Psoas muscle (tissue), 8 donors: Measurements from ENCODE around the gene IL17RC. TPM values are rescaled to one million over a fixed set of nuclear protein-coding genes. Genes with fewer than 3 reads are reported as not detected.

Source experiments
- ATAC-seq, 4 donors: fragments of 200-7000 bp; cut with Tn5 transposase; one replicate each; pipeline ENCODE4 v1.9.1; 2020; ENCODE audit warnings: moderate library complexity in 3 of 4, mild to moderate bottlenecking in 2 of 4
- DNase-seq, 2 donors: peaks; one replicate each; pipeline ENCODE4 v3.0.0-alpha.2; 2020
- H3K27ac ChIP-seq: fragments of 200-600 bp; one replicate; pipeline ENCODE4 v1.8.0; 2022
- H3K27me3 ChIP-seq, 3 donors: fragments of 200-600 bp in 1 of 3; one replicate each; pipeline versions ENCODE4 v1.6.1 to v1.8.0; 2013 to 2022; ENCODE audit warnings: low read length in 2 of 3, mild to moderate bottlenecking in 2 of 3, moderate library complexity in 1 of 3; ENCODE audit not compliant: insufficient read depth in 3 of 3
- H3K36me3 ChIP-seq, 2 donors: fragments of 200-600 bp in 1 of 2; one replicate each; pipeline versions ENCODE4 v1.6.1 to v1.8.0; 2013 to 2022; ENCODE audit warnings: low read depth in 1 of 2, mild to moderate bottlenecking in 1 of 2, moderate library complexity in 1 of 2; ENCODE audit not compliant: insufficient read depth in 1 of 2
- H3K4me1 ChIP-seq: fragments of 200-600 bp; one replicate; pipeline ENCODE4 v1.8.0; 2022
- H3K4me3 ChIP-seq: fragments of 200-600 bp; one replicate; pipeline ENCODE4 v1.8.0; 2022; ENCODE audit warnings: mild to moderate bottlenecking
- H3K9me3 ChIP-seq: fragments of 200-600 bp; one replicate; pipeline ENCODE4 v1.8.0; 2022
- CTCF ChIP-seq: fragments of 200-600 bp; IDR thresholded peaks from one replicate; pipeline ENCODE4 v1.8.0; 2022; ENCODE audit warnings: antibody characterized with exemption
- WGBS, 3 donors: extraction: QIAGEN DNeasy Blood & Tissue Kit; methylation state at CpG; one replicate each; pipeline versions ENCODE4 v1.1.6 to v1.1.7; 2013; 5-methylcytosine and 5-hydroxymethylcytosine counted together
- intact Hi-C, 2 donors: fragments of 100-400 bp; cut with DNase I; formaldehyde crosslinking; loops; one replicate each; pipeline versions ENCODE4 v1.11.0 to v1.14.2; 2022
- polyA plus RNA-seq, 3 donors: library from polyadenylated mRNA; stranded (reverse); fragments of 200-250 nt; gene quantifications; one replicate each; pipeline ENCODE4 v1.2.3, GENCODE V29; 2013
- total RNA-seq, 4 donors: library from RNA; stranded (reverse); fragmentation: NEBNext Ultra II Directional in 2 of 4; extraction: Animal tissue kit (Norgen Biotek cat#: 25700) in 2 of 4; gene quantifications; one replicate each; pipeline versions ENCODE4 v1.2.1 to v1.2.4, GENCODE V29; 2021 to 2023
- donor health status: healthy with polysubstance abuse.
- donor health status: DM: no; HTN: no; CAD: no; lungs with moderate emphysema.
- donor health status: Bipolar disorder and iron deficiency.
- donor health status: healthy.
- donor health status: DM: yes; HTN: yes; CAD: no.
- donor health status: DM: no; HTN: no; CAD: no.
- donor health status: DM: no; HTN: no; CAD: no.
- donor health status: DM: yes; HTN: yes; CAD: no.

The IL17RC gene
- total and polyA plus RNA-seq, 7 donors: 10.4 to 27.0 (median 14.9) TPM

- Histone ChIP-seq H3K27me3 (no peaks in the 10 kb centered on the region), H3K36me3 (no peaks in the 10 kb centered on the region), H3K4me1 (peaks cover 12% of the 10 kb centered on the region), H3K9me3 (no peaks in the 10 kb centered on the region), H3K27ac (no peak overlapping the region), H3K4me3 (no peak overlapping the region)
- no peak for DNase-seq
- ATAC-seq: no peak
- TF ChIP-seq CTCF: no peak
- 78 to 84% (median 82%) methylated on average over 5 of the region's 5 CpGs for WGBS, 3 donors
- intact Hi-C loops: loop anchor here in 1 of 2 donors (10.0 kb wide), 1 partner anchor 49 kb away; no protein-coding TSS in a partner anchor
These were observed 3.3 kb upstream of the IL17RC start for GRCh38 chr3:9913601-9914000.

GRCh38 chr3:9914011-9914410, 2.9 kb upstream of the IL17RC start:
- Histone ChIP-seq H3K27me3 (no peaks in the 10 kb centered on the region), H3K4me1 (peaks cover 12% of the 10 kb centered on the region), H3K27ac (no peak overlapping the region), H3K9me3 (no peaks in the 10 kb centered on the region), H3K4me3 (no peak overlapping the region), H3K36me3 (no peaks in the 10 kb centered on the region)
- ATAC-seq (no peak), DNase-seq (no peak)
- intact Hi-C loops: loop anchor here in 1 of 2 donors (10.0 kb wide), 1 partner anchor 49 kb away; no protein-coding TSS in a partner anchor
- no peak for TF ChIP-seq CTCF
- WGBS, 3 donors: 71 to 78% (median 75%) methylated on average over 1 of the region's 1 CpG

GRCh38 chr3:9914559-9915253, 2.2 kb upstream of the IL17RC start:
- intact Hi-C loops: loop anchor here in 1 of 2 donors (10.0 kb wide), 1 partner anchor 50 kb away; no protein-coding TSS in a partner anchor
- H3K4me1 ChIP-seq: peaks cover 12% of the 10 kb centered on the region
- ATAC-seq (no peak), DNase-seq (no peak)
- H3K36me3 ChIP-seq: peaks cover 0 to under 1% of the 10 kb centered on the region in 2 donors
- H3K27me3 ChIP-seq: no peaks in the 10 kb centered on the region
- H3K4me3 ChIP-seq: peak overlapping the region; percentile 80
- no peak for TF ChIP-seq CTCF
- 29 to 32% (median 30%) methylated on average over 13 to 15 of the region's 15 CpGs for WGBS, 3 donors
- peak overlapping the region; percentile 81 for H3K27ac ChIP-seq
- H3K9me3 ChIP-seq: no peaks in the 10 kb centered on the region

- peak; percentile 47 to 60 (median 57) for ATAC-seq
- Histone ChIP-seq H3K36me3 (peaks cover 0 to 7% of the 10 kb centered on the region in 2 donors), H3K27me3 (no peaks in the 10 kb centered on the region), H3K4me3 (peak overlapping the region; percentile 80), H3K4me1 (peaks cover 12% of the 10 kb centered on the region), H3K27ac (peak overlapping the region; percentile 81), H3K9me3 (no peaks in the 10 kb centered on the region)
- intact Hi-C loops: loop anchor here in 1 of 2 donors (10.0 kb wide), 1 partner anchor 51 kb away; no protein-coding TSS in a partner anchor
- peak; percentile 76 to 85 for DNase-seq
- peak; percentile 24 for TF ChIP-seq CTCF
- 1% methylated on average over 73 to 99 of the region's 99 CpGs for WGBS, 3 donors
These were observed 1.4 kb upstream of the IL17RC start for GRCh38 chr3:9915254-9916141.
